Thyroid gland (tissue), 4 donors: ENCODE measurements around the gene CCDC78. TPM values are rescaled to one million over a fixed set of nuclear protein-coding genes. Genes with fewer than 3 reads are reported as not detected.

Experiments
- DNase-seq, 2 donors: peaks; one replicate each; pipeline ENCODE4 v3.0.0-alpha.2; 2019
- H3K27ac ChIP-seq, 3 donors: fragments of 200-600 bp; sonication (generic); 1 replicate in 2 of 3; 2 replicates in 1 of 3; pipeline ENCODE4 v1.5.1; 2016 to 2019; ENCODE audit warnings: mild to moderate bottlenecking in 1 of 3, moderate library complexity in 1 of 3
- H3K27me3 ChIP-seq: fragments of 200-600 bp; sonication (generic); one replicate; pipeline ENCODE4 v1.5.1; 2019
- H3K36me3 ChIP-seq, 2 donors: fragments of 200-600 bp; sonication (generic); one replicate each; pipeline ENCODE4 v1.5.1; 2016 to 2019
- H3K4me1 ChIP-seq, 2 donors: fragments of 200-600 bp; sonication (generic); one replicate each; pipeline ENCODE4 v1.5.1; 2017 to 2019
- H3K4me3 ChIP-seq, 3 donors: fragments of 200-600 bp; sonication (generic); replicated peaks in 1 of 3; 1 replicate in 2 of 3; 2 replicates in 1 of 3; pipeline ENCODE4 v1.5.1; 2016; ENCODE audit warnings: mild to moderate bottlenecking in 1 of 3
- H3K9me3 ChIP-seq: fragments of 200-600 bp; sonication (generic); one replicate; pipeline ENCODE4 v1.5.1; 2017
- CTCF ChIP-seq, 6 experiments: fragments of 200-600 bp in 3 of 6; fragments of 450-650 bp in 3 of 6; sonication (generic) in 3 of 6; IDR thresholded peaks; one replicate each; pipeline ENCODE4 v1.5.1; 2016 to 2019; ENCODE audit warnings: antibody characterized with exemption in 6 of 6, mild to moderate bottlenecking in 2 of 6, inconsistent platforms in 1 of 6, moderate library complexity in 1 of 6
- POLR2A ChIP-seq, 2 donors: fragments of 450-650 bp; IDR thresholded peaks; one replicate each; pipeline ENCODE4 v1.6.1; 2017; ENCODE audit warnings: antibody characterized with exemption in 2 of 2, mild to moderate bottlenecking in 2 of 2, moderate library complexity in 1 of 2
- WGBS, 2 donors: methylation state at CpG; one replicate each; pipeline ENCODE4 v1.1.5; 2017; 5-methylcytosine and 5-hydroxymethylcytosine counted together
- intact Hi-C: fragments of 100-400 bp; cut with DNase I; formaldehyde crosslinking; loops from one replicate; pipeline ENCODE4 v1.15.1; 2023
- total RNA-seq, 4 donors: library from RNA; depleted of rRNA; stranded (reverse); fragments of >200 nt; gene quantifications; one replicate each; pipeline ENCODE4 v1.2.3, GENCODE V29; 2016

Gene CCDC78
- total RNA-seq, result under 1 TPM in 1 of 4 donors, not detected in 3; 0.27 TPM

- H3K4me3 ChIP-seq, result peak within 1 kb of the TSS in 1 of 3 donors; percentile 41
- no peaks in the 10 kb centered on the region for H3K9me3 ChIP-seq
- WGBS, 2 donors, result 0 to 1% methylated on average over 6 to 13 of the region's 88 CpGs
- peak; percentile 38 to 47 for DNase-seq
- H3K36me3 ChIP-seq, result no peaks in the 10 kb centered on the region
- H3K4me1 ChIP-seq, result peaks cover 26 to 32% of the 10 kb centered on the region in 2 donors
- intact Hi-C loops, result no loop called here
- TF ChIP-seq CTCF (IDR thresholded peaks at IDR 0.05) (no peak), POLR2A (IDR thresholded peaks at IDR 0.05) (no peak)
- no peak within 1 kb of the TSS for H3K27ac ChIP-seq
- no peaks in the 10 kb centered on the region for H3K27me3 ChIP-seq
These were observed at the start of gene CCDC78, which contains the start of gene HAGHL for GRCh38 chr16:726438-727290. TSS of gene CCDC78 (minus strand) at chr16:726443. CDS start at chr16:726367, 76 bp downstream. TSS of gene HAGHL (plus strand) at chr16:727106. CDS start at chr16:727510, 404 bp downstream.

GRCh38 chr16:775236-775796 lies 49.1 kb upstream of the CCDC78 start:
- no peak overlapping the region for H3K27ac ChIP-seq
- no peaks in the 10 kb centered on the region for H3K9me3 ChIP-seq
- H3K4me3 ChIP-seq, result no peak overlapping the region
- intact Hi-C loops, result no loop called here
- TF ChIP-seq POLR2A (IDR thresholded peaks at IDR 0.05) (no peak), CTCF (IDR thresholded peaks at IDR 0.05) (no peak)
- no peaks in the 10 kb centered on the region for H3K27me3 ChIP-seq
- 57 to 74% methylated on average over 14 to 19 of the region's 36 CpGs for WGBS, 2 donors
- H3K4me1 ChIP-seq, result no peaks in the 10 kb centered on the region
- no peaks in the 10 kb centered on the region for H3K36me3 ChIP-seq
- DNase-seq, result no peak

GRCh38 chr16:774086-775001 lies 48.1 kb upstream of the CCDC78 start:
- no peaks in the 10 kb centered on the region for H3K27me3 ChIP-seq
- no peak overlapping the region for H3K27ac ChIP-seq
- no peak for DNase-seq
- H3K4me1 ChIP-seq, result no peaks in the 10 kb centered on the region
- intact Hi-C loops, result no loop called here
- H3K36me3 ChIP-seq, result no peaks in the 10 kb centered on the region
- WGBS, 2 donors, result 82 to 83% methylated on average over 25 to 36 of the region's 46 CpGs
- H3K9me3 ChIP-seq, result no peaks in the 10 kb centered on the region
- no peak overlapping the region for H3K4me3 ChIP-seq
- TF ChIP-seq CTCF (IDR thresholded peaks at IDR 0.05), result no peak
- TF ChIP-seq POLR2A (IDR thresholded peaks at IDR 0.05), result no peak

GRCh38 chr16:772959-773358 lies 46.7 kb upstream of the CCDC78 start:
- TF ChIP-seq CTCF (IDR thresholded peaks at IDR 0.05) (no peak), POLR2A (IDR thresholded peaks at IDR 0.05) (no peak)
- Histone ChIP-seq H3K27ac (no peak overlapping the region), H3K4me1 (no peaks in the 10 kb centered on the region), H3K4me3 (no peak overlapping the region), H3K36me3 (no peaks in the 10 kb centered on the region), H3K9me3 (no peaks in the 10 kb centered on the region), H3K27me3 (no peaks in the 10 kb centered on the region)
- no peak for DNase-seq
- WGBS, 2 donors, result 88 to 89% methylated on average over 12 to 18 of the region's 18 CpGs
- intact Hi-C loops, result no loop called here
